Measurements from ENCODE around the gene C11orf58.

C11orf58 gene

GRCh38 chr11:16738193-16738946, at the start of gene C11orf58:
Gene C11orf58, plus strand, starts transcription at chr11:16738647. Its CDS starts 132 bp downstream, at chr11:16738779.
- peak; percentile 90 for DNase-seq (ENCODE audit: low read depth)

GRCh38 chr11:16690086-16690485, 48.4 kb upstream of the C11orf58 start:
- DNase-seq (ENCODE audit: low read depth), result no peak

GRCh38 chr11:16703795-16704194, 34.7 kb upstream of the C11orf58 start:
- no peak for DNase-seq (ENCODE audit: low read depth)

- DNase-seq (ENCODE audit: low read depth), result no peak
These were observed 24.9 kb upstream of the C11orf58 start for GRCh38 chr11:16713594-16713993.

DNA sequence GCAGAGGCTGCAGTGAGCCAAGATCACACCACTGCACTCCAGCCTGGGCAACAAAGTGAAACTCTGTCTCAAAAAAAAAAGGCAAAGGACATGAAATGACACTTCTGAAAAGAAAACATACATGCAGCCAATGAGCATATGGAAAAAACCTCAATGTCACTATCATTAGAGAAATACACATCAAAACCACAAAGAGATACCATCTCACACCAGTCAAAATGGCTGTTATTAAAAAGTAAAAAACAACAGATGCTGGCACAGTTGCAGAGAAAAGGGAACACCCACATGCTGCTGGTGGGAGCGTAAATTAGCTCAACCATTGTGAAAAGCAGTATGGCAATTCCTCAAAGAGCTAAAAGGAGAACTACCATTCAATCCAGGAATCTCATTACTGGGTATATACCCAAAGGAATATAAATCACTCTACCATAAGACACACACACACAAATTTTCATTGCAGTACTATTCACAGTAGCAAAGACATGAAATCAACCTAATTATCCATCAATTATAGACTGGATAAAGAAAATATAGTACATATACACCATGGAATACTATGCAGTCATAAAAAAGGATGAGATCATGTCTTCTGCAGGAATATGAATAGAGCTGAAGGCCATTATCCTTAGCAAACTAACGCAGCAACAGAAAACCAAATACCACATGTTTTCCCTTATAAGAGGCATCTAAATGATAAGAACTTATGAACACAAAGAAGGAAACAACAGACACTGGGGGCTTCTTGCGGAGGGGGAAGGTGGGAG, 15.7 kb upstream of the C11orf58 start:
- no peak for DNase-seq (ENCODE audit: low read depth)

DNA sequence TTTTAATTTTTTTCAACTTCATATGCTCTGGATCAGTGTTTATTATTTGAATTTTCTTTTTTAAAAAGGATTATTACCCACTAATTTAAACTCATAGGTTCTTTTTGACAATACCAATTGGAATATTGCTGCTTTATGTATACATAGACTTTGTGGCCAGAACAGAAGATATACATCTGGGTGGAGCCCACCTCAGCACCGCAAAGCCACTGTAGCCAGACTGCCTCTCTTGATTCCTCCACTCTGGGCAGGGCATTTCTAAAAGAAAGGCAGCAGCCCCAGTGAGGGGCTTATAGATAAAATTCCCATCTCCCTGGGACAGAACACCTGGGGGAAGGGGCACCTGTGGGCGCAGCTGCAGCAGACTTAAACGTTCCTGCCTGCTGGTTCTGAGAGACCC, 10.6 kb upstream of the C11orf58 start:
- DNase-seq (ENCODE audit: low read depth), result no peak

- no peak for DNase-seq (ENCODE audit: low read depth)
These were observed 642 bp upstream of the C11orf58 start for GRCh38 chr11:16737818-16738192.

DNA sequence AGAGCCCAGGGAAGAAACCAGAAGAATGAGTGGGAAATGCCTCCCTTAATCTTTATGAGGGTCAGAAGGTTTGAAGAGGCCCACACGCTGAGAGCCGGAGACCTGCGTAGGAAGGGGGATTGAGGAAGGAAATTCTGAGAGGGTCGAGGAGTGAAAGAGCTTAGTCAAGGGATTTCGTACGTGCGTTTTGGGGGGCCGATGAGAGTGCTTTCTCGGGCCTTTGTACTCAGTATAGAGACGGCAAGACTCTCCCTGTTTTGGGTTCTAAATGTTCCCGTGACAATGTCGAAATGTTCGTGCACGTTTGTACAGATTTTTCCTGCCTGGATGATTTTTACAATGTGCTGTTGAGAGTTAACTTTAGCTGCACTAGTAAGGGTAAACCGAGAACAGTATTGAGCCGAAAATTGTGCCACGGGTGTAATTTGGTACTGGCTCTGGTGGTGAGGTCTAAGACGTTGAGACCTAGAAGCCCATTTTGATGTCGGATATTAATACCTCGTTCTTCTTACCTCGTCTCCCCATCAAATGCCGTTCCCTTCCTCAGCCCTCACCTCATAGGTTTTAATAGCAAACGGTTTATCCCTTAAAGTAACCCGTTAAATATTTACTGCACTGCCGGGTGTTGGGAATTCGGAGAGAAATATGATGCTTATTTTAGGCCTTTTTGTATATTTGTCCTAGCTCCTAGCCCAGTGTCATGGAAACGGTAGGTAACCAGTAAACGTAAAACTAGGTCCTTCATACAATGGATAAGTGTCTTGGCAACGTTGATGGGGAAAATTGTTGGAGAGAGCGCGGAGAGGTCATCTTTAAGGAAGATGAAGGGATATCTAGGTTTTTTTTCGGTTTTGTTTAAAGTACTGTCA, 734 bp downstream of the C11orf58 start:
- DNase-seq (ENCODE audit: low read depth), result no peak

- no peak for DNase-seq (ENCODE audit: low read depth)
These were observed 3.0 kb downstream of the C11orf58 start for GRCh38 chr11:16741473-16741872.

DNA sequence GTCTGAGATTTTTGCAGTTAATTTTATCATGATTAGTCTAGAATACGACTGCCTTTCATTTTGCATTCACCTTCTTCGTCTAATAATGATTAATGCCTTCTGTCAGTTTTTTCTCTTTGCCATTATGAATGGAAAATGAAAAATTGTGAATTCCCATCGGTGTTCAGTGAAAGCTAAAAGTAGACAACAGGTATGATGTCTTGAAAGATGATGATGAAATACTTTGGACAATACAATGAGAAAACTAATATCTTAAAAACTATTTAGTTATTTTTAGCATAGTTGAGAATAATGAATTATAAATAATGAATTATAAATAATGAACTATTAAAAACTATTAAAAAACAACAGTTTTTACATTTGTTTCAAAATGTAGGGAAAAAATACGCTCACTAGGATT, 5.0 kb downstream of the C11orf58 start:
- no peak for DNase-seq (ENCODE audit: low read depth)

GRCh38 chr11:16744128-16744725, 5.8 kb downstream of the C11orf58 start:
- DNase-seq (ENCODE audit: low read depth), result no peak

DNA sequence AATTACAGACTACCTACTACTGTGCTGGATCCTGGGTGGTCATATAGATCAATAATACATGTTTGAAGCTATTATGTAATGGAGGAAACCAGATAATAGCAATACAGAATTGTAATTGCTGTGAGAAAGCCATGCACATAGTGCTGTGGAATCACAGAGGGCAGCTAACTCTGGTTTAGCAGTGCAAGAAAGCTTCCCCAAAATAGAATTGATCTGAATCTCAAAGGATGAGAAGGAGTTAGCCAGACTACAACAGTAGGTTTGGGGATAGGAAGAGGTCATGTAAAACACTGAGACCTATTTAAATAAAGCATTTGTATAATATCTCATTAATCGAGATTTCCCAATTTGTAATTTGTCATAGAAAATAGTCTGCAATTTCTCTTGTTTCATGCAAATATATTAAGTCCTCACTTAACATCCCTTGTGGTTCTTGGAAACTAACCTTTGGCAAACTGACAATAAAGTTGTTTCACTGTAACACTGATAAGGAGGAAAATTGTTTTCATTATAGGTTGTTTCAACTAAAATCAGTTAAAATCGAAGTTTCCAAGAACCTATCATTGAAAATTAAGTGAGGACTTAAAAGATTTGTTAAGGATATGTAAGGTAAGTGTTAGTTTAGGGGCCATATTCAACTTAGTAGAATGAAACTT, 7.6 kb downstream of the C11orf58 start:
- DNase-seq (ENCODE audit: low read depth), result no peak

GRCh38 chr11:16749092-16749491, 10.6 kb downstream of the C11orf58 start:
- DNase-seq (ENCODE audit: low read depth), result no peak

DNA sequence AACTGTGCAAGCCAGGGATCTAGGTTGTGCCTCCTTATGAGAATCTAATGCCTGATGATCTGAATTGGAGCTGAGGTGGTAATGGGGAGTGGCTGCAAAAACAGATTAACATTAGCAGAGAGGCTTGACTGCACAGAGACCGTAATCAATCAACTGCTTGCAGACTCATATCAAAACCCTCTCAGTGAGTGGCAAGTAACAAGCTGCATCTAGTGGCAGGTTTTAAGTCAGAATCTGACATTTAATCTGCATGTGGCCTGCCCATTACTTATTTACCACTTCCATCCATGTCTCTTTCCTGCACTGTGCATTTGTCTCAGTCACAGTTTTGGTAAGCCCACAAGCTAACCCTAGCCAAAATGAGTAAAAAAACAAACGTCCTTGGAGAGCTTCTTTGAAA, 11.2 kb downstream of the C11orf58 start:
- no peak for DNase-seq (ENCODE audit: low read depth)

- DNase-seq (ENCODE audit: low read depth), result no peak
These were observed 12.0 kb downstream of the C11orf58 start for GRCh38 chr11:16750417-16750816.

- no peak for DNase-seq (ENCODE audit: low read depth)
These were observed 20.1 kb downstream of the C11orf58 start for GRCh38 chr11:16758382-16759024.

- peak; percentile 33 for DNase-seq (ENCODE audit: low read depth)
These were observed 21.5 kb downstream of the C11orf58 start for GRCh38 chr11:16759857-16760508.

DNA sequence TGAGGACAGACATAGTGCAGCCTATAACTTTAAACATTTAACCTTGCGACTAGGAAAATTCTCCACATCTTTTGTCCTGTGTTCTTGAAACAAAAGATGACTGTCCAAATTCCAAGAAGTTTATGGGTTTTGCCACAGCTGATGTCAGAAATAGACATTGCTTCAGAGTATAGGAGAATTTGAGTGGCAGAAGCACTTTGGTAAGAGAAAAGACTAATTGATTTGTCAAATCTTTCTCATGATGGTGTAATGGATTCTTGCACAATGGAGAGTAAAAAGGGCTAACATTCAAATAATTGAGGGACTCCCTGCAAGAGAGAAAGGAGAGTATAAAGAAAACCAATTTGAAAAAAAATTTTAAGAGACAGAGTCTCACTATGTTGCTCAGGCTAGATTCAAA, 25.3 kb downstream of the C11orf58 start:
- no peak for DNase-seq (ENCODE audit: low read depth)

- no peak for DNase-seq (ENCODE audit: low read depth)
These were observed 26.4 kb downstream of the C11orf58 start for GRCh38 chr11:16764888-16765287.

- no peak for DNase-seq (ENCODE audit: low read depth)
These were observed 28.7 kb downstream of the C11orf58 start for GRCh38 chr11:16767137-16767536.

DNA sequence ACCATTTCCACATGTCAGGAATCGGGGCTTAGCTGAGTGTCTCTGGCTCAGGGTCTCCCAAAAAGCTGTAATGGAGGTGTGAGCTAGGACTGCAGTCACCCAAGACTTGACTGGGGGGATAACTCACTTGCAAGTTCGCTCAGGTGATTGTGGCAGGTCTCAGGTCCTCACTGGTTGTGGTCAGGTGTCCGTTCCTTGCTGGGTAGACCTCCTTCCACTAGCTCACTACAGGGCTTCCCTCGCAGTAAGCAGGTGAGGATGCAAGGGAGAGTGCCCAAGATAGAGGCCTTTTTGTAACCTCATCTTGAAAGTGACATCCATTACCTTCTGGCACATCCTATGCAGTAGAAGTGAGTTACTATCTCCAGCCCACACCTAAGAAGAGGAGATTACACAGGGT, 29.5 kb downstream of the C11orf58 start:
- no peak for DNase-seq (ENCODE audit: low read depth)

All from HS-27A (cell line).